Prostate gland (tissue), 2 donors: ENCODE results near the gene LPCAT3. TPM values are rescaled to one million over a fixed set of nuclear protein-coding genes. Genes with fewer than 3 reads are reported as not detected.
A peak's percentile ranks its signal among the peaks of the same experiment; 100 is the strongest.

Experiments
- DNase-seq: peaks from one replicate; pipeline ENCODE4 v3.0.0-alpha.2; 2019; ENCODE audit warnings: low spot score
- H3K27ac ChIP-seq, 2 donors: fragments of 200-600 bp; sonication (generic); 2 replicates each; pipeline ENCODE4 v1.5.1; 2017 to 2019
- H3K27me3 ChIP-seq: fragments of 200-600 bp; sonication (generic); replicated peaks from 2 replicates; pipeline ENCODE4 v1.5.1; 2019; ENCODE audit not compliant: insufficient read depth
- H3K36me3 ChIP-seq, 2 donors: fragments of 200-600 bp; sonication (generic); 1 replicate in 1 of 2; 2 replicates in 1 of 2; pipeline versions ENCODE4 v1.5.1 to v1.8.1; 2017 to 2019
- H3K4me1 ChIP-seq: fragments of 200-600 bp; sonication (generic); replicated peaks from 2 replicates; pipeline ENCODE4 v1.5.1; 2019
- H3K4me3 ChIP-seq, 2 donors: fragments of 200-600 bp; sonication (generic); 2 replicates each; pipeline ENCODE4 v1.5.1; 2017 to 2019
- H3K9me3 ChIP-seq: fragments of 200-600 bp; sonication (generic); 2 replicates; pipeline ENCODE4 v1.5.1; 2017
- POLR2A ChIP-seq: fragments of 450-650 bp; IDR thresholded peaks from one replicate; pipeline ENCODE4 v1.6.1; 2016; ENCODE audit warnings: antibody characterized with exemption, mild to moderate bottlenecking
- POLR2AphosphoS5 ChIP-seq: sonication (generic); formaldehyde crosslinking; IDR thresholded peaks from one replicate; pipeline ENCODE4 v1.6.1; 2017; ENCODE audit warnings: antibody characterized with exemption
- WGBS: methylation state at CpG from one replicate; pipeline ENCODE4 v1.1.5; 2018; 5-methylcytosine and 5-hydroxymethylcytosine counted together
- intact Hi-C: fragments of 100-400 bp; cut with DNase I; formaldehyde crosslinking; loops from one replicate; pipeline ENCODE4 v1.14.2; 2022
- total RNA-seq, 2 donors: library from RNA; depleted of rRNA; stranded (reverse); fragments of >200 nt; gene quantifications; one replicate each; pipeline ENCODE4 v1.1.0, GENCODE V29; 2016
- TF ChIP-seq, protein P1 (sequence below), 4 experiments: fragments of 200-600 bp in 2 of 4; fragments of 450-650 bp in 2 of 4; sonication (generic) in 2 of 4; IDR thresholded peaks; 1 replicate in 3 of 4; 2 replicates in 1 of 4; pipeline ENCODE4 v1.5.1; 2016 to 2019; ENCODE audit warnings: antibody characterized with exemption in 4 of 4, mild to moderate bottlenecking in 2 of 4, moderate library complexity in 2 of 4

The LPCAT3 gene
- total RNA-seq, 2 donors from 2014 or later = 59.9 to 86.9 TPM

- DNase-seq = no peak
These were observed 43.3 kb upstream of the LPCAT3 start for GRCh38 chr12:7061596-7061995.

DNA sequence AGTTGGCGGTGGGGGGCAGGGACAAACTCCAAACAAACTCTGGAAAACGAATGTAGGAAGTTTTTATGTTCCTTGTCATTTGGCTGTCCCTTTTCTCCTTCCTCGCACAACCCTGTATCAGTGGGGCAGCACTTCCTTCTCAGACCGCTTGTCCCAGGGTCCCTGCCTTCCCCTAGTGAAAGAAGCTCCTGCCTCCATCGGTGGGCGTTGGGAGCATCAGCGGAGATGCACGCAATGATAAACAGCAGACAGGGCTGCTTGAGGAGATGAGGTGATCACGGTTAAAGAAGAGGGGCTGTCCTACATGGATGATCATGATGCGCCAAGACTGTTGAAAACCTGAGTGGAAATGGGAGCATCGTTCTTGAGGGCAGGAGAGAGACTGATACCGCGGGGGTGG is 42.9 kb upstream of the LPCAT3 start:
- TF ChIP-seq POLR2AphosphoS5 = no peak
- TF ChIP-seq POLR2A = no peak
- TF ChIP-seq, protein P1, sequence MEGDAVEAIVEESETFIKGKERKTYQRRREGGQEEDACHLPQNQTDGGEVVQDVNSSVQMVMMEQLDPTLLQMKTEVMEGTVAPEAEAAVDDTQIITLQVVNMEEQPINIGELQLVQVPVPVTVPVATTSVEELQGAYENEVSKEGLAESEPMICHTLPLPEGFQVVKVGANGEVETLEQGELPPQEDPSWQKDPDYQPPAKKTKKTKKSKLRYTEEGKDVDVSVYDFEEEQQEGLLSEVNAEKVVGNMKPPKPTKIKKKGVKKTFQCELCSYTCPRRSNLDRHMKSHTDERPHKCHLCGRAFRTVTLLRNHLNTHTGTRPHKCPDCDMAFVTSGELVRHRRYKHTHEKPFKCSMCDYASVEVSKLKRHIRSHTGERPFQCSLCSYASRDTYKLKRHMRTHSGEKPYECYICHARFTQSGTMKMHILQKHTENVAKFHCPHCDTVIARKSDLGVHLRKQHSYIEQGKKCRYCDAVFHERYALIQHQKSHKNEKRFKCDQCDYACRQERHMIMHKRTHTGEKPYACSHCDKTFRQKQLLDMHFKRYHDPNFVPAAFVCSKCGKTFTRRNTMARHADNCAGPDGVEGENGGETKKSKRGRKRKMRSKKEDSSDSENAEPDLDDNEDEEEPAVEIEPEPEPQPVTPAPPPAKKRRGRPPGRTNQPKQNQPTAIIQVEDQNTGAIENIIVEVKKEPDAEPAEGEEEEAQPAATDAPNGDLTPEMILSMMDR (IDR thresholded peaks at IDR 0.05) = no peak
- Histone ChIP-seq H3K9me3 (no peaks in the 10 kb centered on the region), H3K4me3 (peak overlapping the region; percentile 15 to 17), H3K36me3 (no peaks in the 10 kb centered on the region), H3K27me3 (no peaks in the 10 kb centered on the region), H3K4me1 (no peaks in the 10 kb centered on the region), H3K27ac (peak overlapping the region; percentile 57 to 59)
- intact Hi-C loops = loop anchor here (2.0 kb wide), 1 partner anchor 48 kb away; the partner anchor contains the start of gene C1RL
- no peak for DNase-seq
- 60% methylated on average over 13 of the region's 13 CpGs for WGBS

More at GRCh38 chr12:7061596-7061995, 43.3 kb upstream of the LPCAT3 start:
- peak overlapping the region; percentile 15 to 17 for H3K4me3 ChIP-seq
- no peaks in the 10 kb centered on the region for H3K36me3 ChIP-seq
- H3K4me1 ChIP-seq = no peaks in the 10 kb centered on the region
- TF ChIP-seq POLR2AphosphoS5 = no peak
- TF ChIP-seq, protein P1 (IDR thresholded peaks at IDR 0.05) = no peak
- no peak for TF ChIP-seq POLR2A
- intact Hi-C loops = loop anchor here (2.0 kb wide), 1 partner anchor 47 kb away; the partner anchor contains the start of gene C1RL
- H3K9me3 ChIP-seq = no peaks in the 10 kb centered on the region
- no peak overlapping the region for H3K27ac ChIP-seq
- WGBS = 88% methylated on average over 7 of the region's 7 CpGs
- no peaks in the 10 kb centered on the region for H3K27me3 ChIP-seq

- intact Hi-C loops = loop anchor here (1.0 to 2.0 kb wide), 2 partner anchors 32 to 48 kb away; partner anchors contain the start of genes C1R and C1RL
- peak; percentile 61 for DNase-seq
- no peaks in the 10 kb centered on the region for H3K4me1 ChIP-seq
- H3K36me3 ChIP-seq = no peaks in the 10 kb centered on the region
- no peaks in the 10 kb centered on the region for H3K9me3 ChIP-seq
- 25% methylated on average over 10 of the region's 10 CpGs for WGBS
- H3K4me3 ChIP-seq = peak within 1 kb of the TSS; percentile 15 to 17
- TF ChIP-seq POLR2AphosphoS5 = peak; percentile 86
- TF ChIP-seq POLR2A = no peak
- TF ChIP-seq, protein P1 (IDR thresholded peaks at IDR 0.05) = peak; percentile 42 to 90 (median 78)
- H3K27ac ChIP-seq = peak within 1 kb of the TSS; percentile 57 to 59
- no peaks in the 10 kb centered on the region for H3K27me3 ChIP-seq
These were observed 42.2 kb upstream of the LPCAT3 start, which contains the start of gene C1S for GRCh38 chr12:7060353-7060954. TSS of gene C1S (plus strand) at chr12:7060718. CDS start at chr12:7061913, 1,195 bp downstream.

- H3K9me3 ChIP-seq = no peaks in the 10 kb centered on the region
- H3K4me1 ChIP-seq = no peaks in the 10 kb centered on the region
- no peaks in the 10 kb centered on the region for H3K27me3 ChIP-seq
- H3K36me3 ChIP-seq = no peaks in the 10 kb centered on the region
- intact Hi-C loops = loop anchor here (1.0 to 2.0 kb wide), 2 partner anchors 33 to 49 kb away; partner anchors contain the start of genes C1R and C1RL
- TF ChIP-seq POLR2A (no peak), POLR2AphosphoS5 (no peak)
- TF ChIP-seq, protein P1 (IDR thresholded peaks at IDR 0.05) = no peak
- WGBS = 94% methylated on average over 4 of the region's 4 CpGs
- H3K4me3 ChIP-seq = no peak overlapping the region
- peak overlapping the region; percentile 57 to 59 for H3K27ac ChIP-seq
- no peak for DNase-seq
These were observed 41.5 kb upstream of the LPCAT3 start for GRCh38 chr12:7059780-7060179.
